Stimulated activated CD4-positive, alpha-beta T cell treated with anti-CD3 and anti-CD28 coated beads, TNF-alpha, amount 100 ng/mL, for 24 hours (primary cell): ENCODE data around the gene H2AZ2.
"Not testable (repeated sequence)": the region's sequence is repeated elsewhere in the genome, so short reads cannot be mapped to it uniquely, and the experiment has no call there.

Experiments used
- DNase-seq, 3 experiments: peaks; one replicate each; pipeline ENCODE4 v3.0.0-alpha.2; 2020; ENCODE audit warnings: low read depth in 3 of 3

H2AZ2 gene

DNA sequence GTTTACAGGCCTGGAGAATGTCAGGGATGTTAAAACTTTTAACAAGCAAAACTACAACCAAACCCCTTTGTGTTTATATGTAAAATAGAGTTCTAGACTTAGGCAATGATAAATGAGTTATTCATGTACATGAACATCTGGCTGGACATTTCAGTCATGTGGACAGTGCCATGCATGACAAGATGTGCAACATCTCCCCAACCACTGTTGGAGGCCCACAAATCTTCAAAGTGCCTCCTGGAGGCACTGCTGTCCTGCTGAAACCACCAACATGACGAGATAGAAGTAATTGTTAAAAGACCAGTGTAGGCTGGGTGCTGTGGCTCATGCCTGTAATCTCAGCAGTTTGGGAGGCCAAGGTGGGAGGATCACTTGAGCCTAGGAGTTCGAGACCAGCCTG lies 33.0 kb downstream of the H2AZ2 start:
- DNase-seq = no peak

DNA sequence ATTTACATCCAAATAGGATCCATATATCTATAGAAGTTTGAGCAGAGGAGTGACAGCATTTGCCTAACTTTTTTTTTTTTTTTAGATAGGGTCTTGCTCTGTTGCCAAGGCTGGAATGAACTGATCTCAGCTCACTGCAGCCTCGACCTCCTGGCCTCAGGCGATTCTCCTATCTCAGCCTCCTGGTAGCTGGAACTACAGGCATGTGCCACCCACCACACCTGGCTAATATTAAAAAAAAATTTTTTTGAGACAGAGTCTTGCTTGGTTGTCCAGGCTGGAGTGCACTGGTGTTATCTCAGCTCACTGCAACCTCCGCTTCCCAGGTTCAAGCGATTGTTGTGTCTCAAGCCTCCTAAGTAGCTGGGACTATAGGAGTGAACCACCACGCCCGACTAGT lies 36.3 kb downstream of the H2AZ2 start:
- no peak for DNase-seq

DNA sequence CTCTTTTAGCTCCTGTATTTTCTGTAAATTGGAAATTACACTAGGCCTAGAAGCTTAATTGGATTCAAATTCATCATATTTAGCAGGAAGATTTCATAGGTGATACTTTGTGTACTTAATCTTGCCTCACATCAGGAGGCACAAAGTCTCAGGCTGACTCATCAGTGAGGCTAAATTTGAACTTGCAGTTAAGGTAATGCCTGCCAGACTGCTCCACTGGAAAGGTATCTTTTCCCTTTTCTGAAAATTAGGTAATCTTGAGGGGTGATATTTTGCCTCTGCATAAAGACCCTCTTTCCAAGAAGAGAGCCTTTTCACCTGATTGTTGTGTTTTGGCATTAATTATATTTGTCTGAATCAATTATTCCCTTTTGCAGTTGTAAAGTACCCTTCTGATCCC lies 36.8 kb downstream of the H2AZ2 start:
- no peak for DNase-seq

DNA sequence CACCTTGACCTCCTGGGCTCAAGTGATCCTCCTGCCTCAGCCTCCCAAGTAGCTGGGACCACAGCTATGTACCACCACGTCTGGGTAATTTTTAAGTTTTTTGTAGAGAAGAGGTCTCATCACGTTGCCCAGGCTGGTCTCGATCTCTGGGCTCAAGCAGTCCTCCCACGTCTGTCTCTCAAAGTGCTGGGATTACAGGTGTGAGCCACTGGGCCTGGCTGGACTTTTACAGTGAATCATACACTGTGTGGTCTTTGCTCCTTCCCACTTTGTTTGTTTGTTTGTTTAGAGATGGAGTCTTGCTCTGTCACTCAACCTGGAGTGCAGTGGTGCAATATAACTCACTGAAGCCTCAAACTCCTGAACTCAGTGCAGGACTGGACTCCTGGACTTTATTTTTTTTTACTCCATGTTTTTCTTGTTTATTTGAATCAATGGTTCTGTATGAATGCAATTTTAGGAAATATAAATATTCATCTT lies 38.9 kb downstream of the H2AZ2 start:
- DNase-seq = no peak

DNA sequence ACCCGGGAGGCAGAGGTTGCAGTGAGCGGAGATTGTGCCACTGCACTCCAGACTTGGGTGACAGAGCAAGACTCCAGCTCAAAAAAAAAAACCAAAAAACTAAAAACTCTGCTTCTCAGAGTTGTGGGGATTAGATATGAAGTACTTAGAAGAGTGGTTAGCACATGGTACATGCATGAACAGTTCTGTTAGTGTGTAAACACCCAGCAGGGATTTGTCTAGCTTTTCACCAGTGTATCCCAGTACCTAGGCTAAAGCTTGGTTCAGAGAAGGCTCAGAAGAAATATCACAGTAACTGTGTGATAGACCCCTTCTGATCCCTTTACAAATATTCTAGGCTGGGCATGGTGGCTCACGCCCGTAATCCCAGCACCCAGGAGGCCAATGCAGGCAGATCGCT lies 41.9 kb downstream of the H2AZ2 start:
- DNase-seq = no peak

DNA sequence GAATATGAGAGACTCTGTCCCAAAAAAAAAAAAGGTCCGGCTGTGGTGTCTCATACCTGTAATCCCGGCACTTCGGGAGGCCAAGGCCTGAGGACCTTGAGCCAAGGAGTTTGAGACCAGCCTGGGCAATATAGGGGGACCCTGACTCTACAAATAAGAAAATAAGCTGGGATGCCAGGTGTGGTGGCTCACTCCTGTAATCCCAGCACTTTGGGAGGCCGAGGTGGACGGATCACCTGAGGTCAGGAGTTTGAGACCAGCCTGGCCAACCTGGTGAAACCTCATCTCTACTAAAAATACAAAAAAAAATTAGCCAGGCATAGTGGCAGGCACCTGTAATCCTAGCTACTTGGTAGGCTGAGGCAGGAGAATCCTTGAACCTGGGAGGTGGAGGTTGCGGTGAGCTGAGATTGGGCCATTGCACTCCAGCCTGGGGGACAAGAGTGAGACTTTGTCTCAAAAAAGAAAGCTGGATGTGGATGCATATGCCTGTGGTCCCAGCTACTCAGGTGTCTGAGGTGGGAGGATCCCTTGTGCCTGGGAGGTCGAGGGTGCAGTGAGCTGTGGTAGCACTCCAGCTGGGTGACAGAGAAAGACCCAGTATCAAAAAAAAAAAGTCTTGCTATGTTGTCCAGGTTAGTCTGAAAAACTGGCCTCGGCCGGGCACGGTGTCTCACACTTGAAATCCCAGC lies 43.9 kb downstream of the H2AZ2 start:
- DNase-seq = peak in 1 of 3 experiments; percentile 26

DNA sequence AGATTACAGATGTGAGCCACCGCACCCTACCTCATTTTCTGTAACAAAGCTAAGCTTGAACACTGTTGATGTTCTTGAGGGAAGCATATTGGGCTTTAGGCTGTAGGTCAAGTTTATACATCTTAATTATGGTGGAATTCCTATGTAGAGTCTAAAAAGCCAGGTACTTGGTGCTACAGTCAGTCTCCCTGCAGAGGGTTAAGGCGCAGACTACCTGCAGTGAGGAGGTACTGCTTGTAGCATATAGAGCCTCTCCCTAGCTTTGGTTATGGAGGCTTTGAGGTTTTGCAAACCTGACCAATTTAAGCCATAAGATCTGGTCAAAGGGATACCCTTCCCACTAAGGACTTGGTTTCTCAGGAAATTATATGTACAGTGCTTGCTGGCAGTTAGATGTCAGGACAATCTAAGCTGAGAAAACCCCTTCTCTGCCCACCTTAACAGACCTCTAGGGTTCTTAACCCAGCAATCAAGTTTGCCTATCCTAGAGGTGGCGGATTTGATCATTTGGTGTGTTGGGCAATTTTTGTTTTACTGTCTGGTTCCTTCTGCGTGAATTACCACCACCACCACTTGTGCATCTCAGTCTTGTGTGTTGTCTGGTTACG lies 45.4 kb downstream of the H2AZ2 start:
- no peak for DNase-seq

DNA sequence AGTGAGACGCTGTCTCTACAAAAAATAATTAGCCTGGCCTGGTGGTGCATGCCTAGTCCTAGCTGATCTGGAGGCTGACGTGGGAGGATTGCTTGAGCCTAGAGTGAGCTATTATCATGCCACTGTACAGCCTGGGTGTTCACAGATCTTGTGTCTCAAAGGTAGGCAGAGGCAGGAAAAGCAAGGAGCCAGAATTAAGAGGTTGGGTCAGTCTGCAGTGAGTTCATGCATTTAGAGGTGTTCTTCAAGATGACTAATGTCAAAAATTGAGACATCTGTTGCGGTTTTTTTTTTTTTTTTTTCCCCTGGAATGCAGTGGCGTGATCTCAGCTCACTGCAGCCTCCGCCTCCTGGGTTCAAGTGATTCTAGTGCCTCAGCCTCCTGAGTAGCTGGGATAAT lies 46.0 kb downstream of the H2AZ2 start:
- no peak for DNase-seq

DNA sequence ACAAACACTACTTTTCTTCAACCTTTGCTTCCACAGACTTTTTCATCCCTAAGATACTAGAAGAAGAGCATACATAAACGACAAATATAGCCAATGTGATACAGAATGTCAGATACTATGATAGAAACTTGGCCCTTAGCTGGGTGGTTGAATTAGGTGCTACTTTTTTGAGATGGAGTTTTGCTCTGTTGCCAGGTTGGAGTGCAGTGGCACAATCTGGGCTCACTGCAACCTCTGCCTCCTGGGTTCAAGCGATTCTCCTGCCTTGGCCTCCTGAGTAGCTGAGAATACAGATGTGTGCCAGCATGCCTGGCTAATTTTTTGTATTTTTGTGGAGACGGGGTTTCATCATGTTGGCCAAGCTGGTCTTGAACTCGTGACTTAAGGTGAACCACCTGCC lies 47.9 kb downstream of the H2AZ2 start:
- DNase-seq = no peak

DNA sequence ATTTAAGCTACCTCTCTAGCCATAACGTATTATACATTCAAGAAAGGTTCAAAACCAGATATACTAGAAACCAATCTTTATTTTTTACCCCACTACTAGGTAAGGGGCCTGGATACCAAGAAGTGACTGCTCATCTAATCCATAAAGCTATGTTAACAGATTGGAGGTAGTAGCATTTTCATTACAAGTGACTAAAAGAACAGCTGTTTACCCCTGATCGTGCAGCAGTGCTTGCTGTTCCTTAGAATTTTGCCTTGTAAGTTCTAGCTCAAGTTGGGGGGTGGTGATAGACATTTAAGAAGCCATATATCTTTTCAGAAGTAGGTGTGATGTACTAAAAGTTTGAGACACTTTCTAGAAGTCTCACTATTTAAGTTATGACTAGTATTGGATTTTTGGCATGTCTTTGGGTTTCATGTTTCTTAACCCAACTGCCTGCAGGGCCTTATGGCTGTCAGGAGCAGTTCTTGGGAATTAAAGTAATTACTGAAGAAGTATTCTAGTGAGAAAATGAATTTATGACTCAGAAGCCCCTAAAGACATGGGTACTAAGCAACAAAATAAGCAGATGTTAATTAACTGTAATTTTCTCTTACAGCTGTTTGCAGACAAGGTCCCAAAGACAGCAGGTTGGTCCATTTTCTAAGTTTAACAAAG lies 49.1 kb downstream of the H2AZ2 start:
- DNase-seq = no peak

DNA sequence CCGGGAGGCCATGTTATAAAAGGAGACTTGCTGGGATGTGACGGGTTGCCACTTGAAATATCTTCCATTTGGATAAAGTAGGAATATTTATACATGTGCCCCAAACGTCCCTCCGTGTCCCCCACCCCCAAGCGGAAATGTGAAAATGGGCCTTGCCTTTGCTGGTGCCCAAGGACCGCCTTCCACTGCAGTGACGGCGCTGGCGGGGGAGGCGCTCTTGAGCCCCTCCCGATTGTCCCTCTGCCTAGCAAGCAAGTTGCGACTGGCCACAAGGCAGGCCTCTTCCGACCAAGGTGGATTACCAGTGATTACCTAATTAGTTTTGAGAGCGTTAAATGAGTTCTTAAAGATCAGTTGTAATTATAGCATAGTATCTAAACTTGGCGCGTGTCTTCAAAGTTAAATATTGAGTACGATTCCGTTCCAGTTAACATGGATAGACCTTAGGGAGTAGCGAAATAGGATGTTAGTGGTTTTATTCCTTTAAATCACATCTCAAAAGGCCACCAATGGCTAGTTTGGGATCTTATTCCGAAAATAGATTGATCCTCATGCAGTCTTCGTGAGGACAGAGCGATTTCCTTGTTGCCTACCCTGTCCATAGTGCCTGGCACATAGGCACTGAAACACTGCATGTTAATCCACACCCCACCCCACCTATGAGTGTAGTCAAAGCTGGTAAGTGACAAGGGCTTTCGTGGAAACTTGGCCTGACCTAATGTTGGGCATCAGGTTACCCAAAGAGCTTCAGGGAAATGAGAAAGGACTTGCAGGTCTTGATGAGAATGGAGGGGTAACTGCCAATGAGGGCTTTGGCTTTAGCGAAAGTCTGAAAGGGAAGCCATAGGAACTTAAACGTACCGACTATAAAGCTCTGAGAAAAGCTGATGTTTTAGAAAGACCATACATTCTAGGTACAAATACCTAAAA lies 50.3 kb downstream of the H2AZ2 start:
- DNase-seq = peak; percentile 67 to 82 (median 73)

DNA sequence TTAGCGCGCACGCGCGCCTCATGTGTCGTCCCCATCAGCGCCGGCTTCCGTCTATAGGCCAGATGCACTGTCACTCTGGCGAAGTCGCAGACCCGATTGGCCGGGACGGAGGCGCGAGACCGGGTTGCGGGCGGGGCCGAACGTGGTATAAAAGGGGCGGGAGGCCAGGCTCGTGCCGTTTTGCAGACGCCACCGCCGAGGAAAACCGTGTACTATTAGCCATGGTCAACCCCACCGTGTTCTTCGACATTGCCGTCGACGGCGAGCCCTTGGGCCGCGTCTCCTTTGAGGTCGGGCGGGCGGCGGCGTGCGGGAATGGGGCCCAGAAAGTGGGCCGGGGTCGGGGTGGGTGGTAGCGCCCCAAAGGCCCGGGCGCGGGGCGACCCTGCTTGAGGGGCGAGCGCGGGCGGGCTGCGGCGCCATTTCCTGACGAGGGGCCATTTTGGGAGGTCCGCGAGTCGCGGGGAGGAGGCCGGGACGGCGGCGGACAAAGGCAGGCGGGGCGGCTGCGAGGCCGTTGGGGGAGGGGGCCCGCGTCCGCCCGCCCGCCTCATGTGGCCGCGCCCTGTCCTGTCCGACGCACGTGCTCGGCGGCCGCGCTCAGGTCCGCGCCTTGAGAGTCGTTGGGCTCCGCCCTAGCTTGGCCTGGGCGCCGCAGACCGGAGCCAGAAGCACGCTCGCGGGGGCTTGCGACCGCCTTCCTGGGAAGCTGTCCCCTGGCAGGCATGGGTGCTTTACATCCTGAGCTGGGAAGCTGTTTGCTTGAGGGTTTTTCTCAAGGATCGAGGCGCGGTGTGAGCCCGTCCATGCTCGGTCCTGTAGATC lies 51.2 kb downstream of the H2AZ2 start, which contains the start of gene PPIA:
PPIA (plus strand) TSS at position 178 of the 825 bp plus-strand sequence; CDS start at position 222, 44 bp downstream.
- peak; percentile 97 to 98 (median 98) for DNase-seq

DNA sequence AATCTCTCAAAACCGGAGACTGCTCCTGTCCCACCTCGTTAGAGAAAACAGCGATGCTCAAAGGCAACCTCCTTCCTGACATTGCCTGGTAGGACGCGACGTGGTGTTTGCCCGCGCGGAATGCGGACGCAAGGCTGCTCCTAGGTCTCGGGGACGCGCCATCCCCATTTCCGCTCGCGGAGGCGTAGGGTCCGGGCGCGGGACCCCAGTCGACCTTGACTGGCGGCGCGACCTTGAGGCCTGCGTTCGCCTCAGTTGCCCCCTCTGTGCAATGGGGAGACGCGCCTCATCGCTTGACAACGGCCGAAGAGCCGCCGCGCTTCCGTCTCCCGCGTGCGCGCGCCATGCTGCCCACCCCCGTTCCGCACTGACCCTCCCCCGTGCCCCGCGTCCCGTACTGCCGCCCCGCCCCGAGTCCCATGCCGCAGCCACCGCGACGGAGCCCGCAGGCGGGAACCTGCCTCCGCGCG lies 51.8 kb downstream of the H2AZ2 start:
- DNase-seq = no peak

DNA sequence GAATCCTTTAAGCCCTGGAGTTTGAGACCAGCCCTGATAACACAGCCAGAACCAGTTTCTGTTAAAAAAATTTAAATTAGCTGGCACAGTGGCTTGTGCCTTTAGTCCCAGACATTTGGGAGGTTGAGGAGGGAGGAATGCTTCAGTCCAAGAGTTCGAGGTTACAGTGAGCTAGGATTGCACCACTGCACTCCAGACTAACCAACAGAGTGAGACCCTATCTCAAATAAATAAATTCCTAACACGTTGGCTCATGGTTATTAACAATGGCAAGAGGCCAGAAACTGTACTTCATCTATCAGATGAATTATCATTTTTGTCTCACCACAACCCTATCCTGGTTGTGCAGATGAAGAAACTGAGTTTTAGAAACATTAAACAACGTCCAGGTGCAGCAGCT lies 53.6 kb downstream of the H2AZ2 start:
- DNase-seq = no peak

DNA sequence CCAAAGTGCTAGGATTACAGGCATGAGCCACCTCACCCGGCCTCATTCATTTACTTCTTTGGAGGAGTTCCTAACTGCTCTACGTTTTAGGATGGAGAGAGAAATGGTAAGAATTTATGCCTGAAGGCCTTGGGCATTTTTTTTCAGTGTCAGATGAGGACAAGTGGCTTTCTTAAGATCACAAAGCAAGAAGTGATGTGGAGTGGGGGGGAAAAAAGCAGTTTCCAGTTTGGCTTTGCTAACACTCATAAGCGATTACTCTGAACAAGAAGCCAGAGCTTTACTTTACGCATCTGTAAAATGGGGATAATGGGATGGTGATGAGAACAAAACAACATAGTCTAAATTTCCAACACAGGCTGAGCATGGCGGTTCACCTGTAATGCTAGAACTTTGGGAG lies 54.0 kb downstream of the H2AZ2 start:
- DNase-seq = no peak

DNA sequence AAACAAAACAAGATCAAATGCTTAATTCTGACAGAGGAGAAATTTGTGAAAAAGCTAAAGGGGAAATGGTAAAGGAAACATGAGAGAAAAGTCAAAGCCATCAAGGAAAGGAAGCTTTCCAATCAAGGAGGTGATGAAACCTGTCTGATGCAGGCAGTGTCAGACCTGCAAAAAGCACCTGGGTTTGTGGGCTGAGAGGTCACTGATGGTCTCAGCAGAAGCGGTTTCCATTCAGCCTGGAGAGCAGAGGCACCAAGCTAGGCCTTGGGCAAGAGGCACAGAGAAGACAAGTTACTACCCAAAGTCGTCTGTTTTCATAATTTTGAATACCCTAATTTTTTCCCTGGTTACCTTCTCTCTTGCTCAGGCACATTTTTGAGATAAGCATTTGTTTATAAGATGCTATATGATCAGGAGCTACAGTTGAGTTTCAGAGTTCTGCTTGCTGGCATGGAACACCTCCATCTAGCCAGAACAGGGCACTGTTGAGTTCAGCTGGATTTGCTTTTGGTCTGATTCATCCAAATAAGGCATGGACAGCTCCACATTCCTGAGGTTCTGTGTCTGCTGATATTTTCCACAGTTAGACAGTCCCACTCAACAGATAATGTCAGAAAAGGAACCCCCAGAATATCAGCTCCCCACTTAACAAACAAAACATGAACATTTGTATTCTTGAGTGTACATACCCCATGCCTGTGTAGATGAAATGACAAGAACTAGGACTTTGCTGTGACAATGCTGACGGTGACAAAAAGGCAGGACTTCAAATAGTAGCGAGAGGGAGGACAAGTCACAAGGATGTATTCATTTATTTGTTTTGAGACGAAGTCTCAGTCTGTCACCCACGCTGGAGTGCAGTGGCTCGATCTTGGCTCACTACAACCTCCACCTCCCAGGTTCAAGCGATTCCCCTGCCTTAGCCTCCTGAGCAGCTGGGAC lies 56.3 kb downstream of the H2AZ2 start:
- DNase-seq = no peak

DNA sequence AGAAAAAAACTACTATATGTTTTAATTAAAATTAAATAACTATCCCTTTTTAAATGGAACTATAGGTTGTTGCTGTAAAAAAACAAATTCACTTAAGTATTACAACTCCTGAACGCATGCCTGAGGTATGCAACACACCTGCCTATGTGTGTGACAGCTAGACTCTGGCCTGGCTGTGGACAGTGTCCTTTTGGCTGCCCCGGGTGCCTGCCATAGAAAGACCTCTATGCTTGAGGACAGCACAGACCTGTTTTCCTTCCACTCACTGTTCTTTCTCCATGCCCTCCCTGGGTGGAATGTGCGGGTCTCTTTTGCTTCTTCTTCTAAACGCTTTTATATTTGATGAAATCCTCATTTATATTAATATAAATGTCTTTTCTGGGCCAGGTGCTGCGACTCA lies 57.9 kb downstream of the H2AZ2 start:
- no peak for DNase-seq

DNA sequence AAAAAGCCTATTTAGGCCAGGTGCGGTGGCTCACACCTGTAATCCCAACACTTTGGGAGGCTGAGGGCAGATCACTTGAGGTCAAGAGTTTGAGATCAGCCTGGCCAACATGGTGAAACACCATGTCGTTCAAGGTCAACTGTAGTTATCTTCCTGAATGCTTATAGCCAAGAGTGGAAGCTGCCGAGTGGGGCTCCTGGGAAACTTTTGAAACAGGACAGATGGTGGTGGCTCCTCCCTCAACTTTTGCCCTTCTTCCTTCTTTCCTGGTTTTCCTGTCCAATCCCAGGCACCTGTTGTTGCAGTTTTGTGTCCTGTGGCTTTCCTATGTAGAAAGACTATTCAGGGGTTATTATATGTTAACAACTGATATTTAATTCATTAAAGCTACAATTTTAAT lies 60.1 kb downstream of the H2AZ2 start:
- DNase-seq = no peak

DNA sequence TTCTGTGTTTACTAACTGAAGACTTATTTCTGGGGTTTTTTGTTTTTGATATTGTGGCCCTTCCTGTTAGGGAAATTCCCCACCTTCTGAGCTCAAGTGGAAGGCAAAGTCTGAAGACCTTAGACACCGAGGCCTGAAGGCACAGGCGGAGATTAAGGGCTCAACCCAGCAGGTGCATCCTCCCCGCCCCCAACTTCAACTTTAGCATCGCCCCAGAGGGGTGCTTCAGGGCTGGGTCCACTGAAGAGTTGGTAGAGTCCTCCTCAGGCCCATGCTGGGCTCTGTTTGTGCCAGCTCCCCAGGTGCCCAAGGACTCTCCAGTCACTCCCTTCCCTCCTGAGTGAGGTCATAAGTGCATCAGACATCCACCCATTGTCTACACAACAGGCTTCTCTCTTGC lies 60.8 kb downstream of the H2AZ2 start:
- no peak for DNase-seq

DNA sequence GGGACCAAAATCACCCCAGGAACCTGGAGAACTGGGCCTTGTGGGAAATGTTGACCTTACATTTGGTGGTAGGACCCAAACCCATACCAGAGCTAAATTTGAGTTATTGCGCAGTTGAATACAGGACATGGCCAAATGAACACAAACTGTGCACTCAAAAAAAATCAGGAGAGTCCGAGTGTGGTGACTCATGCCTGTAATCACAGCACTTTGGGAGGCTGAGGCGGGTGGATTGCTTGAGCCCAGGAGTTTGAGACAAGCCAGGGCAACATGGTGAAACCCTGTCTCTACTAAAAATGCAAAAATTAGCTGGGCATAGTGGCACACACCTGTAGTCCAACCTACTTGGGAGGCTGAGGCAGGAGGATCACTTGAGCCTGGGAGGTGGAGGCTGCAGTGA lies 62.7 kb downstream of the H2AZ2 start:
- not testable (repeated sequence) for DNase-seq
